OCI-LY3 (cell line): ENCODE measurements around the gene CELA1.
"Not testable (repeated sequence)": the region's sequence is repeated elsewhere in the genome, so short reads cannot be mapped to it uniquely, and the experiment has no call there.

Experiments
- H2AFZ ChIP-seq: fragments of 200-600, 300-600 bp; shearing (Covaris generic); 2 replicates; pipeline ENCODE4 v1.6.0; 2014; ENCODE audit warnings: antibody characterized with exemption, low read depth, low read length
- H3K27ac ChIP-seq: fragments of 200-600, 300-600 bp; sonication (generic); 2 replicates; pipeline ENCODE4 v1.5.1; 2014; ENCODE audit warnings: mild to moderate bottlenecking, low read length, moderate library complexity, mixed read lengths
- H3K27me3 ChIP-seq: fragments of 200-600, 300-600 bp; sonication (generic); 2 replicates; pipeline ENCODE4 v1.6.1; 2014; ENCODE audit warnings: low read depth, low read length, mixed read lengths
- H3K36me3 ChIP-seq: fragments of 200-600, 300-600 bp; sonication (generic); replicated peaks from 2 replicates; pipeline ENCODE3; 2014; ENCODE audit warnings: low read depth, low read length, mixed read lengths
- H3K4me1 ChIP-seq: fragments of 300-600, 200-600 bp; sonication (generic); 2 replicates; pipeline ENCODE4 v1.6.1; 2014; ENCODE audit warnings: low read length, mixed read lengths
- H3K4me2 ChIP-seq: fragments of 200-600, 300-600 bp; sonication (generic); 2 replicates; pipeline ENCODE4 v1.6.1; 2014; ENCODE audit warnings: low read length, mixed read lengths
- H3K4me3 ChIP-seq: fragments of 300-600, 200-600 bp; sonication (generic); 2 replicates; pipeline ENCODE4 v1.5.1; 2014; ENCODE audit warnings: antibody characterized with exemption, mild to moderate bottlenecking, low read length, moderate library complexity
- H3K79me2 ChIP-seq: fragments of 300-600, 200-600 bp; shearing (Covaris generic); 2 replicates; pipeline ENCODE4 v1.6.1; 2014; ENCODE audit warnings: mild to moderate bottlenecking, low read length, mixed read lengths
- H3K9ac ChIP-seq: fragments of 300-600, 200-600 bp; shearing (Covaris generic); 2 replicates; pipeline ENCODE4 v1.6.0; 2014; ENCODE audit warnings: mild to moderate bottlenecking, low read length, moderate library complexity
- H3K9me3 ChIP-seq: fragments of 200-600, 300-600 bp; shearing (Covaris generic); 2 replicates; pipeline ENCODE4 v1.6.1; 2014; ENCODE audit warnings: low read length, mixed read lengths; ENCODE audit not compliant: insufficient read depth
- H4K20me1 ChIP-seq: fragments of 200-600, 300-600 bp; sonication (generic); 2 replicates; pipeline ENCODE4 v1.6.1; 2016; ENCODE audit warnings: low read length, mixed read lengths; ENCODE audit not compliant: insufficient read depth
- EZH2phosphoT487 ChIP-seq: fragments of 200-600 bp; shearing (Covaris generic); IDR thresholded peaks from 2 replicates; pipeline ENCODE4 v1.6.1; 2018; ENCODE audit warnings: antibody characterized with exemption, mixed run types, low read depth
- TF ChIP-seq, protein P1 (sequence below): fragments of 200-600, 300-600 bp; sonication (generic); IDR thresholded peaks from 2 replicates; pipeline ENCODE4 v1.5.1; 2014; ENCODE audit warnings: antibody characterized with exemption, low read length, low read depth

The CELA1 gene

DNA sequence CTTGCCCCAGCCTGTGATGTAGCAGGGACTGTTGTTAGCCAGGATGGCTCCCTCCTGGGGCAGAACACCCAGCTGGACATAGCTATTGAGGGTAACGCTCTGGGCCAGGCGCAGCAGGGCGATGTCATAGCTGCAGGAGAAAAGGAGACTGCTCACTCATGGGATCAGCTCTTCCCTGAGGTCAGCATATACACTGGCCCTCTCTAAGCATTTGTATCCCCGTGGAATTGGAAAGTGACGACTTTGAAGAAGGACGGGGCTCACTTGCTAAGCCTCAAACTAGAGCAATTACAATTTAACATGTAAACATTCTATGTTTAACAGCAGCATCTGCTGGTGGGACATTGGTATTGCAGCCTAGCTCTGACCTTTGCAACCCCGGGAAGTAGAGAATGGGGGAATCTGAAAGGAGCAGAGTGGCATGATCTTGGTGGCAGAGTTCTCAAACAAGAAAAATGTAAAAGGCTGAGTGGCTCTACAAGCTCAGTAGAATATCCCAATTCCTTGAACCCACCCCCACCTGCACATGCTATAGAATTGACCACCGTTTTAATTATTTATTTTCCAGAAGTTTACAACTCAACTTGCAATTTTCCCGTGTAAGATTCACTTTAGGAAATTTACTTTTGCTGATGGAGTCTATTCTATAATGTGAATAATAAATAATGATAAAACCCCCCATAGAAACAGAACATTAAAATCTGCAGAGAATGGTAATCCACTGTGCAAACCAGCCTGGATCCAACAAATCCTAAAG is 5.0 kb downstream of the CELA1 start:
- Histone ChIP-seq H3K79me2 (no peaks in the 10 kb centered on the region), H3K9me3 (no peaks in the 10 kb centered on the region), H3K27ac (peak overlapping the region; percentile 97), H3K27me3 (no peaks in the 10 kb centered on the region), H3K9ac (peak overlapping the region; percentile 46), H4K20me1 (no peaks in the 10 kb centered on the region), H3K4me3 (peak overlapping the region; percentile 39), H3K36me3 (no peaks in the 10 kb centered on the region), H3K4me1 (peaks cover 60% of the 10 kb centered on the region), H2AFZ (peak overlapping the region; percentile 85), H3K4me2 (peak overlapping the region; percentile 77)
- TF ChIP-seq, protein P1, sequence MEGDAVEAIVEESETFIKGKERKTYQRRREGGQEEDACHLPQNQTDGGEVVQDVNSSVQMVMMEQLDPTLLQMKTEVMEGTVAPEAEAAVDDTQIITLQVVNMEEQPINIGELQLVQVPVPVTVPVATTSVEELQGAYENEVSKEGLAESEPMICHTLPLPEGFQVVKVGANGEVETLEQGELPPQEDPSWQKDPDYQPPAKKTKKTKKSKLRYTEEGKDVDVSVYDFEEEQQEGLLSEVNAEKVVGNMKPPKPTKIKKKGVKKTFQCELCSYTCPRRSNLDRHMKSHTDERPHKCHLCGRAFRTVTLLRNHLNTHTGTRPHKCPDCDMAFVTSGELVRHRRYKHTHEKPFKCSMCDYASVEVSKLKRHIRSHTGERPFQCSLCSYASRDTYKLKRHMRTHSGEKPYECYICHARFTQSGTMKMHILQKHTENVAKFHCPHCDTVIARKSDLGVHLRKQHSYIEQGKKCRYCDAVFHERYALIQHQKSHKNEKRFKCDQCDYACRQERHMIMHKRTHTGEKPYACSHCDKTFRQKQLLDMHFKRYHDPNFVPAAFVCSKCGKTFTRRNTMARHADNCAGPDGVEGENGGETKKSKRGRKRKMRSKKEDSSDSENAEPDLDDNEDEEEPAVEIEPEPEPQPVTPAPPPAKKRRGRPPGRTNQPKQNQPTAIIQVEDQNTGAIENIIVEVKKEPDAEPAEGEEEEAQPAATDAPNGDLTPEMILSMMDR, result peak; percentile 96
- no peak for TF ChIP-seq EZH2phosphoT487

DNA sequence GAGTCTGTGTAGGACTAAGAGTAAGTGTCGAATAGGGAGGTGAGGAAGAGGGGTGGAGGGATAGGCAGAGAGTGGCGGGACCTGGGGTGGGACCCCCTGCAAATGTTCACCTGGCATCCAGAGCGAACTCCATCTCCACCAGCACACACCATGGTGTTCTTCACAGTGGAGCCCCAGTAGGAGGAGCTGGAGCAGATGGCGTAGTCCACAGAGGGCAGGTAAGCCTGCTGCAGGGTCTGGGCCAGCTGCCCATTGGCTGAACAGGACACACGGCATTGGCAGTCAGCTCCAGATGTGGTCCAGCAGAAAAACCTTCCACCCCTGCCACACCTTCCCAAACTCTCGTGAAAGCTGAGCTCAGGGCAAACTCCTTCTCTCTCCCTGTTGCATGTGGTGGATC is 6.7 kb downstream of the CELA1 start:
- Histone ChIP-seq H3K27ac (no peak overlapping the region), H3K4me3 (no peak overlapping the region), H4K20me1 (no peaks in the 10 kb centered on the region), H3K36me3 (no peaks in the 10 kb centered on the region), H3K27me3 (no peaks in the 10 kb centered on the region), H3K79me2 (no peaks in the 10 kb centered on the region), H3K9ac (no peak overlapping the region), H3K4me1 (peaks cover 49% of the 10 kb centered on the region), H3K9me3 (no peaks in the 10 kb centered on the region), H2AFZ (no peak overlapping the region), H3K4me2 (no peak overlapping the region)
- TF ChIP-seq, protein P1, result no peak
- TF ChIP-seq EZH2phosphoT487, result no peak

DNA sequence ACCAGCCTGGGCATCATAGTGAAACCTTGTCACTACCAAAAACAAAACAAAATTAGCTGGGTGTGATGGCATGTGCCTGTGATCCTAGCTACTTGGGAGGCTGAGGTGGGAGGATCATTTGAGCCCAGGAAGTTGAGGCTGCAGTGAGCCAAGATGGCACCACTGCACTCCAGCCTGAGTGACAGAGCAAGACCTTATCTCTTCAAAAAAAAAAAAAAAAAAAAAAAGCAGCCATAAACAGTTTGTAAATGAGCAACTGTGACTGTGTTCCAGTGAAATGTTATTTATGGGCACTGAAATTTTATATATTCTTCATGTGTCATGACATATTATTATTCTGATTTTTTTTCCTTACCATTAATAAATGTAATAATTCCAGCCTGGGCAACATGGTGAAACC is 9.1 kb downstream of the CELA1 start:
- not testable (repeated sequence) for H2AFZ ChIP-seq, H3K4me3 ChIP-seq, H3K36me3 ChIP-seq, H3K79me2 ChIP-seq, H3K27me3 ChIP-seq, H4K20me1 ChIP-seq, H3K27ac ChIP-seq, H3K4me2 ChIP-seq, H3K9ac ChIP-seq, H3K9me3 ChIP-seq
- H3K4me1 ChIP-seq, result peaks cover 25% of the 10 kb centered on the region

DNA sequence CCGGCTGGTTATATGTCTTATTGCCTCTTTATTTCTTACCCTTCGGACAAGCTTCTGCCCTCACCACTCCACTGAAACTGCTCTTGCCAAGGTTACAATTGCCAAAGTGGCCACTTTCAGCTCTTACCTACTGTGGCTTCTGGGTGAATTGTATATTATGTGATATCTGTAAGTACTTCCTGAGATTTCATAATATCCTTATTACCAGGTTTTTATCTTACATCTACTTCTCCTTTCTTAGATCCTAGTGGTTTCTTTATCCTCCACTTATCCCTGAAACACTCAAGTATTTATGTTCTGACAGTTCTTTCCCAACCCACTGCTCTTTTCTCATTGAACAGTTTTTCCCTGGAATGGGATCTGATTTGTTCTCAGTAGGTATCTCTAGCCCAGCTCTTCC is 10.5 kb downstream of the CELA1 start:
- no peaks in the 10 kb centered on the region for H3K79me2 ChIP-seq
- H3K4me1 ChIP-seq, result peaks cover 12% of the 10 kb centered on the region
- H3K36me3 ChIP-seq, result no peaks in the 10 kb centered on the region
- H4K20me1 ChIP-seq, result no peaks in the 10 kb centered on the region
- H3K27me3 ChIP-seq, result no peaks in the 10 kb centered on the region
- H3K9me3 ChIP-seq, result no peaks in the 10 kb centered on the region
- TF ChIP-seq, protein P1, result no peak
- TF ChIP-seq EZH2phosphoT487, result no peak
- H3K4me3 ChIP-seq, result no peak overlapping the region
- H3K9ac ChIP-seq, result no peak overlapping the region
- H3K27ac ChIP-seq, result no peak overlapping the region
- no peak overlapping the region for H2AFZ ChIP-seq
- H3K4me2 ChIP-seq, result no peak overlapping the region
